ENCODE data around the gene KRTAP4-1. TPM values are rescaled to one million over a fixed set of nuclear protein-coding genes. Genes with fewer than 3 reads are reported as not detected.

KRTAP4-1 gene
- polyA plus RNA-seq, 3 donors = not detected

- Histone ChIP-seq H3K79me2 (ENCODE audit: insufficient read depth, low read length) (no peaks in the 10 kb centered on the region), H3K4me2 (replicated peaks; ENCODE audit: extremely low read depth, low read length, poor library complexity, severe bottlenecking) (no peak overlapping the region), H3K27me3 (ENCODE audit: control insufficient read depth in 2 of 2, insufficient read depth in 2 of 2, low read length in 2 of 2) (no peaks in the 10 kb centered on the region), H2AFZ (ENCODE audit: insufficient read depth, low read depth, low read length, poor library complexity, severe bottlenecking) (no peak overlapping the region), H3K4me3 (replicated peaks in 1 of 3; ENCODE audit: low read depth in 2 of 3, low read length in 3 of 3) (no peak overlapping the region), H3K9me3 (replicated peaks in 1 of 2; ENCODE audit: control insufficient read depth in 1 of 2, insufficient read depth in 1 of 2, low read length in 2 of 2) (no peaks in the 10 kb centered on the region), H3K9ac (ENCODE audit: insufficient read depth, low read length, poor library complexity, severe bottlenecking) (no peak overlapping the region), H3K36me3 (replicated peaks in 1 of 2; ENCODE audit: control insufficient read depth in 1 of 2, insufficient read depth in 2 of 2, low read length in 2 of 2) (no peaks in the 10 kb centered on the region), H3K27ac (ENCODE audit: low read depth in 1 of 2, low read length in 2 of 2) (no peak overlapping the region), H3K4me1 (ENCODE audit: control insufficient read depth in 1 of 2, insufficient read depth in 2 of 2, low read length in 2 of 2) (peaks cover 0 to 8% of the 10 kb centered on the region in 2 donors), H4K20me1 (ENCODE audit: insufficient read depth, low read length) (no peaks in the 10 kb centered on the region)
- intact Hi-C loops (cut with micrococcal nuclease) = no loop called here
- DNase-seq = no peak
- H3K9me3 Mint-ChIP-seq = peaks cover 0 to 2% (median 0%) of the 10 kb centered on the region in 7 donors
- peaks cover 0 to 7% (median 2%) of the 10 kb centered on the region in 3 donors for H3K27me3 Mint-ChIP-seq (ENCODE audit: low read depth in 3 of 3)
- peaks cover 17% of the 10 kb centered on the region for H3K4me1 Mint-ChIP-seq
- no CpG with 5 or more reads among the region's 2 CpGs for WGBS (ENCODE audit: insufficient coverage)
- no peak overlapping the region for H3K27ac Mint-ChIP-seq
- no peaks in the 10 kb centered on the region for H3K36me3 Mint-ChIP-seq
- no peak for TF ChIP-seq CTCF (IDR thresholded peaks at IDR 0.05)
- no peak overlapping the region for H3K4me3 Mint-ChIP-seq
Observed at GRCh38 chr17:41171886-41172285, 12.8 kb downstream of the KRTAP4-1 start.

DNA sequence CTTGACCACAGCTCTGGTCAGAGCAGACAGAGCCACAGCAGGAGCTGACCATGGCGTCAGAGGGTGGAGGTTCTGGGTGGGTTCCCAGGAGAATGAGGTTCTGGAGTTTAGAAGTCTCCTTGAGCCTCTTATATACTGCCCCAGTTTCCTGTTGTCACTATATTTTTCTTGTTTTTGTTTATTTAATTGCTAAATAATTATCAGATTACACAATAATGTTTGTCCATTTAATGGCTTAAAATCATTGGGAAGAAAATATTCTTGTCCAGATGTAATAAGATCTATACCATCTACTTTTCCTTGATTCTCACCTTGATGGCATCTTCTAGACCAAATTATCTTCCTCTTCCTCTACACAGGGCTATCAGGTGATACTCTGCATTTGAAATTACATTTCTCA lies 16.6 kb downstream of the KRTAP4-1 start, which contains the start of gene KRTAP4-3:
KRTAP4-3 (minus strand) TSS at position 101 of the 400 bp plus-strand sequence; CDS start at position 52, 49 bp downstream.
- Histone ChIP-seq H3K4me1 (ENCODE audit: control insufficient read depth in 1 of 2, insufficient read depth in 2 of 2, low read length in 2 of 2) (no peaks in the 10 kb centered on the region), H2AFZ (ENCODE audit: insufficient read depth, low read depth, low read length, poor library complexity, severe bottlenecking) (no peak within 1 kb of the TSS), H3K4me3 (replicated peaks in 1 of 3; ENCODE audit: low read depth in 2 of 3, low read length in 3 of 3) (no peak within 1 kb of the TSS), H4K20me1 (ENCODE audit: insufficient read depth, low read length) (no peaks in the 10 kb centered on the region), H3K27ac (ENCODE audit: low read depth in 1 of 2, low read length in 2 of 2) (no peak within 1 kb of the TSS), H3K4me2 (replicated peaks; ENCODE audit: extremely low read depth, low read length, poor library complexity, severe bottlenecking) (no peak within 1 kb of the TSS), H3K36me3 (replicated peaks in 1 of 2; ENCODE audit: control insufficient read depth in 1 of 2, insufficient read depth in 2 of 2, low read length in 2 of 2) (no peaks in the 10 kb centered on the region), H3K79me2 (ENCODE audit: insufficient read depth, low read length) (no peaks in the 10 kb centered on the region), H3K9ac (ENCODE audit: insufficient read depth, low read length, poor library complexity, severe bottlenecking) (no peak within 1 kb of the TSS), H3K27me3 (ENCODE audit: control insufficient read depth in 2 of 2, insufficient read depth in 2 of 2, low read length in 2 of 2) (no peaks in the 10 kb centered on the region), H3K9me3 (replicated peaks in 1 of 2; ENCODE audit: control insufficient read depth in 1 of 2, insufficient read depth in 1 of 2, low read length in 2 of 2) (no peaks in the 10 kb centered on the region)
- Mint-ChIP-seq H3K4me1 (no peaks in the 10 kb centered on the region), H3K4me3 (no peak within 1 kb of the TSS), H3K27ac (no peak within 1 kb of the TSS), H3K9me3 (no peaks in the 10 kb centered on the region), H3K36me3 (no peaks in the 10 kb centered on the region), H3K27me3 (ENCODE audit: low read depth in 3 of 3) (peaks cover 0 to 4% (median 0%) of the 10 kb centered on the region in 3 donors)
- TF ChIP-seq CTCF (IDR thresholded peaks at IDR 0.05) = no peak
- no peak for DNase-seq
- intact Hi-C loops (cut with micrococcal nuclease) = no loop called here
- no CpG with 5 or more reads among the region's 1 CpG for WGBS (ENCODE audit: insufficient coverage)
